Uterus (tissue), 2 donors: ENCODE results near the gene SVIL.

ENCODE experiments used
- CTCF ChIP-seq, 4 experiments: fragments of 200-600 bp in 2 of 4; fragments of 450-650 bp in 2 of 4; sonication (generic) in 2 of 4; IDR thresholded peaks; one replicate each; pipeline ENCODE4 v1.5.1; 2016 to 2019; ENCODE audit warnings: antibody characterized with exemption in 4 of 4, mild to moderate bottlenecking in 2 of 4, moderate library complexity in 1 of 4
- POLR2A ChIP-seq, 2 donors: fragments of 450-650 bp; IDR thresholded peaks; one replicate each; pipeline ENCODE4 v1.6.1; 2016; ENCODE audit warnings: antibody characterized with exemption in 2 of 2, mild to moderate bottlenecking in 1 of 2, moderate library complexity in 1 of 2

GRCh38 chr10:29609696-29610095, 25.1 kb downstream of the SVIL start:
- TF ChIP-seq CTCF (IDR thresholded peaks at IDR 0.05) (no peak), POLR2A (IDR thresholded peaks at IDR 0.05) (no peak)
